Activated CD4-positive, alpha-beta T cell treated with anti-CD3 and anti-CD28 coated beads, Interleukin-2, amount 10 ng/mL, durations not matched to agents 24 days and 14 days (primary cell): ENCODE data around the gene EGR2. TPM values are rescaled to one million over a fixed set of nuclear protein-coding genes. Genes with fewer than 3 reads are reported as not detected.

Experiments used
- DNase-seq: peaks from one replicate; pipeline ENCODE4 v3.0.0; 2022
- H3K27ac Mint-ChIP-seq: one replicate; pipeline ENCODE4 v1.8.0; 2022; ENCODE audit warnings: mild to moderate bottlenecking, mixed read lengths
- H3K27me3 Mint-ChIP-seq: one replicate; pipeline ENCODE4 v1.8.0; 2022; ENCODE audit warnings: mixed read lengths
- H3K36me3 Mint-ChIP-seq: one replicate; pipeline ENCODE4 v1.8.0; 2022; ENCODE audit warnings: low read depth, mild to moderate bottlenecking, mixed read lengths
- H3K4me1 Mint-ChIP-seq: one replicate; pipeline ENCODE4 v1.8.0; 2021; ENCODE audit warnings: mixed read lengths
- H3K4me3 Mint-ChIP-seq: one replicate; pipeline ENCODE4 v1.8.0; 2022; ENCODE audit warnings: mild to moderate bottlenecking, moderate library complexity, mixed read lengths
- H3K9me3 Mint-ChIP-seq: one replicate; pipeline ENCODE4 v1.8.0; 2021; ENCODE audit warnings: mixed read lengths
- intact Hi-C: fragments of 100-400 bp; cut with micrococcal nuclease; formaldehyde crosslinking; loops from one replicate; pipeline ENCODE4 v1.15.1; 2023
- total RNA-seq: library from RNA; stranded (reverse); gene quantifications from 2 replicates; pipeline ENCODE4 v1.2.3, GENCODE V29; 2022

The EGR2 gene
- total RNA-seq, 1 donor from 2014 or later: 178 TPM

GRCh38 chr10:62814756-62815380 lies 1.3 kb downstream of the EGR2 start:
- H3K27me3 Mint-ChIP-seq: peaks cover 14% of the 10 kb centered on the region
- peak overlapping the region; percentile 97 for H3K4me3 Mint-ChIP-seq
- peak; percentile 73 for DNase-seq
- intact Hi-C loops: loop anchor here (5.0 to 10.0 kb wide), 4 partner anchors 378 to 913 kb away; partner anchors contain the start of gene ARID5B
- H3K27ac Mint-ChIP-seq: peak overlapping the region; percentile 100
- peaks cover 62% of the 10 kb centered on the region for H3K36me3 Mint-ChIP-seq
- no peaks in the 10 kb centered on the region for H3K9me3 Mint-ChIP-seq
- H3K4me1 Mint-ChIP-seq: peaks cover 63% of the 10 kb centered on the region

GRCh38 chr10:62813981-62814380 lies 2.2 kb downstream of the EGR2 start:
- Mint-ChIP-seq H3K27me3 (peaks cover 5% of the 10 kb centered on the region), H3K36me3 (peaks cover 67% of the 10 kb centered on the region), H3K9me3 (no peaks in the 10 kb centered on the region), H3K4me3 (peak overlapping the region; percentile 97), H3K27ac (peak overlapping the region; percentile 100), H3K4me1 (peaks cover 59% of the 10 kb centered on the region)
- DNase-seq: peak; percentile 62
- intact Hi-C loops: loop anchor here (10.0 kb wide), 1 partner anchor 629 kb away; no protein-coding TSS in a partner anchor

- no peak for DNase-seq
- Mint-ChIP-seq H3K4me3 (peak overlapping the region; percentile 97), H3K9me3 (no peaks in the 10 kb centered on the region), H3K27me3 (peaks cover 4% of the 10 kb centered on the region), H3K36me3 (peaks cover 72% of the 10 kb centered on the region), H3K27ac (peak overlapping the region; percentile 100), H3K4me1 (peaks cover 62% of the 10 kb centered on the region)
- intact Hi-C loops: loop anchor here (10.0 kb wide), 1 partner anchor 629 kb away; no protein-coding TSS in a partner anchor
These were observed 2.7 kb downstream of the EGR2 start for GRCh38 chr10:62813453-62813852.

- Mint-ChIP-seq H3K4me3 (peak overlapping the region; percentile 97), H3K4me1 (peaks cover 63% of the 10 kb centered on the region)
- intact Hi-C loops: loop anchor here (10.0 kb wide), 1 partner anchor 628 kb away; no protein-coding TSS in a partner anchor
These were observed 3.3 kb downstream of the EGR2 start for GRCh38 chr10:62812672-62813439.

DNA sequence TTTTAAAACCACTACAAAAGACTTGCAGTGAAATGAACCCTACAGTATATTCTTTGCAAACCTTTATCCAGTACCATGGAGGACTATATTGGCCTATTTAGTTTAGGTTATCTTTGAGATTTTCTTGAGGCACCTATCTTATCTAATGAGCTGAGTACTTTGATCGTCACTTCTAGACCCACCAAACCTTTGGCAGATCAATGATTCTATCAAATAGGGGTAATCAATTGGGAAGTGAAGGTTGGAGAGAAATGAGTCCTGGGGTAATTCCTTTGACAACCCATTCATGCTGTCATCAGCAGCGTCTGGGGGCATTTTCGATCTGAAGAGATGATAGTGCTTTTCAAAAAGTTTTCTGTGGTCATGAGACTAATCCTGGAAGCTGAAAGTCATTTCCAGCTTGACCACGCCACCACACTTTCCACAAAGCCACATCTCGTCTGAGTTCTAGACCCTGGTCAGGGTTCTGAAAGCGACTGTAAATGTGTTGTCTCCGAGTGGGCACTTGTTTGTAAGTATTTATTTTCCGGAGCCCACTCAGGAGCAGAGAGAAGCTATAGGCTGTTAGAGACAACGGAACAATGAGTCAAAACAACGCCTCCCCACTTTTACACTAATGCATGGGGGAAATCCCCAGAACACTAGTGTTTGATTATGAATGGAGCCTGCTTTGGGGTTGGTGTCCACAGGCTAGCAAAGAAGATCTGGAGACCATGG lies 4.8 kb downstream of the EGR2 start:
- H3K9me3 Mint-ChIP-seq: no peaks in the 10 kb centered on the region
- peak overlapping the region; percentile 97 for H3K4me3 Mint-ChIP-seq
- peaks cover 67% of the 10 kb centered on the region for H3K4me1 Mint-ChIP-seq
- DNase-seq: peak; percentile 90
- H3K36me3 Mint-ChIP-seq: peaks cover 89% of the 10 kb centered on the region
- intact Hi-C loops: loop anchor here (1.0 to 10.0 kb wide), 12 partner anchors 32 to 765 kb away; no protein-coding TSS in a partner anchor
- peaks cover 1% of the 10 kb centered on the region for H3K27me3 Mint-ChIP-seq
- peak overlapping the region; percentile 100 for H3K27ac Mint-ChIP-seq

More at GRCh38 chr10:62812672-62813439, 3.3 kb downstream of the EGR2 start:
- no peak for DNase-seq
- H3K36me3 Mint-ChIP-seq: peaks cover 77% of the 10 kb centered on the region
- H3K27ac Mint-ChIP-seq: peak overlapping the region; percentile 100
- H3K9me3 Mint-ChIP-seq: no peaks in the 10 kb centered on the region
- H3K27me3 Mint-ChIP-seq: peaks cover 1% of the 10 kb centered on the region

DNA sequence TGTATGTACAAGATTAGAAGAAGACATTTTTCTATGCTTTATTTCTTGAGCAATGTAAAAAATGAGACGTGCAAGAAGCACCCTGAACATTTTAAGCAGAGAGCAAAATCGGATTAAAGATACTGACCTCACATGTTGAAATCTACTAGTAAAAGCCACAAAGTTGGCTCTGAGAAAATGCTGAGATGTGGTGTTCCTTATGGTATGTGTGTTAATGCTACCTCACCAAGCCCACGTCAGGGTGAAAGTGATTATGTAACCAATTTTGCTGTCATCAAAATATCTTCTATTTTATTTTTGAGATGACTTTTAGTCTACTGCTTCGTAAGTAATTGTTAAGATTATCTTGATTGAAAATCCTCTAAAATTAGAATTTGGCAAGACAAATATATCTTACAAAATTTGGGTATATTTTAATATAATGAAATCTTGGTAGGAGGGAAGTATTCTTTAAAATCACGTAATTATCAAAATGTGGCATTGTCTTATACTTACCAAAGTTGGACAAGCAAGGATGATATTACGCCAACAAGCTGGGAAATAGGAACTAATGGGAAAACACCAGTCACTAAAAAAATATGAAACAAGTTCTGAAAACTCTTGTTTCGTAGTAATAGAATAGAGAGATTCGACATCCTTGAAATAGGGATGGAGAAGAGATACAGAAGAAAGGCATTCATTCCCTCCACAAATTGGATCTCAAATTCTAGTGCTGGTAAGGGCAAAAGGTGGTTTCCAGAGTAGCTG lies 5.8 kb downstream of the EGR2 start:
- Mint-ChIP-seq H3K27me3 (peaks cover 1% of the 10 kb centered on the region), H3K9me3 (no peaks in the 10 kb centered on the region), H3K36me3 (peaks cover 88% of the 10 kb centered on the region), H3K4me1 (peaks cover 68% of the 10 kb centered on the region), H3K27ac (peak overlapping the region; percentile 100), H3K4me3 (peak overlapping the region; percentile 97)
- no peak for DNase-seq
- intact Hi-C loops: loop anchor here (2.0 to 10.0 kb wide), 2 partner anchors 626 to 764 kb away; no protein-coding TSS in a partner anchor

- Mint-ChIP-seq H3K4me3 (peak overlapping the region; percentile 99), H3K4me1 (peaks cover 47% of the 10 kb centered on the region), H3K36me3 (peaks cover 56% of the 10 kb centered on the region), H3K27me3 (peaks cover under 1% of the 10 kb centered on the region), H3K27ac (peak overlapping the region; percentile 72), H3K9me3 (no peaks in the 10 kb centered on the region)
- intact Hi-C loops: no loop called here
- no peak for DNase-seq
These were observed 9.9 kb downstream of the EGR2 start for GRCh38 chr10:62806251-62806650.

DNA sequence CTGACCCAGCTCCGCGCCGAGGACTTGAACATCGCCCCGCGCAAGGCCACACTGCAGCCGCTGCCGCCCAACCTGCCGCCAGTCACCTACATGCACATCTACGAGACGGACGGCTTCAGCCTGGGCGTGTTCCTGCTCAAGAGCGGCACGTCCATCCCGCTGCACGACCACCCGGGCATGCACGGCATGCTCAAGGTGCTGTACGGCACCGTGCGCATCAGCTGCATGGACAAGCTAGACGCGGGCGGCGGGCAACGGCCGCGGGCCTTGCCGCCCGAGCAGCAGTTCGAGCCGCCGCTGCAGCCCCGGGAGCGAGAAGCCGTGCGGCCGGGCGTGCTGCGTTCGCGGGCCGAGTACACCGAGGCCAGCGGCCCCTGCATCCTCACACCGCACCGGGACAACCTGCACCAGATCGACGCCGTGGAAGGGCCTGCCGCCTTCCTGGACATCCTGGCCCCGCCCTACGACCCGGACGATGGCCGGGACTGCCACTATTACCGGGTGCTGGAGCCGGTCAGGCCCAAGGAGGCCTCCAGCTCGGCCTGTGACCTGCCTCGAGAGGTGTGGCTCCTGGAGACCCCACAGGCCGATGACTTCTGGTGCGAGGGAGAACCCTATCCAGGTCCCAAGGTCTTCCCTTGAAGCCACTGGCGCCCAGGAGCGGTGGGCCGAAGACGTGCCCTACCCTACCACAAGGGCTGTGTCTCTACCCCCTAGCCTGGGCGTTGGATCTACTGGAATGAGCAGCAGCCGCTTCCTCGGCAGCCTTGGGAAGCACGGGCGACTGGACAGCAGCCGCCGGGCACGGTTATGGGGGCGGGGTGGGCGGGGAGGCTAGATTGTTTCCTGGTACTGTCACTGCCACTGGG lies 10.7 kb downstream of the EGR2 start:
- Mint-ChIP-seq H3K9me3 (no peaks in the 10 kb centered on the region), H3K4me1 (peaks cover 40% of the 10 kb centered on the region), H3K4me3 (peak overlapping the region; percentile 99), H3K27me3 (peaks cover 6% of the 10 kb centered on the region), H3K36me3 (peaks cover 49% of the 10 kb centered on the region), H3K27ac (peak overlapping the region; percentile 91)
- intact Hi-C loops: loop anchor here (1.0 kb wide), 1 partner anchor 11 kb away; the partner anchor contains the start of gene EGR2
- DNase-seq: no peak

- intact Hi-C loops: loop anchor here (1.0 kb wide), 2 partner anchors 12 to 123 kb away; partner anchors contain the start of gene EGR2
- peak within 1 kb of the TSS; percentile 100 for H3K27ac Mint-ChIP-seq
- peak within 1 kb of the TSS; percentile 99 for H3K4me3 Mint-ChIP-seq
- no peaks in the 10 kb centered on the region for H3K9me3 Mint-ChIP-seq
- peaks cover 33% of the 10 kb centered on the region for H3K4me1 Mint-ChIP-seq
- H3K27me3 Mint-ChIP-seq: peaks cover 13% of the 10 kb centered on the region
- peaks cover 42% of the 10 kb centered on the region for H3K36me3 Mint-ChIP-seq
- peak; percentile 93 for DNase-seq
These were observed 11.6 kb downstream of the EGR2 start, which contains the start of gene ADO for GRCh38 chr10:62804356-62805230. Gene ADO (plus strand): TSS chr10:62804720. CDS start chr10:62805060, 340 bp downstream.

DNA sequence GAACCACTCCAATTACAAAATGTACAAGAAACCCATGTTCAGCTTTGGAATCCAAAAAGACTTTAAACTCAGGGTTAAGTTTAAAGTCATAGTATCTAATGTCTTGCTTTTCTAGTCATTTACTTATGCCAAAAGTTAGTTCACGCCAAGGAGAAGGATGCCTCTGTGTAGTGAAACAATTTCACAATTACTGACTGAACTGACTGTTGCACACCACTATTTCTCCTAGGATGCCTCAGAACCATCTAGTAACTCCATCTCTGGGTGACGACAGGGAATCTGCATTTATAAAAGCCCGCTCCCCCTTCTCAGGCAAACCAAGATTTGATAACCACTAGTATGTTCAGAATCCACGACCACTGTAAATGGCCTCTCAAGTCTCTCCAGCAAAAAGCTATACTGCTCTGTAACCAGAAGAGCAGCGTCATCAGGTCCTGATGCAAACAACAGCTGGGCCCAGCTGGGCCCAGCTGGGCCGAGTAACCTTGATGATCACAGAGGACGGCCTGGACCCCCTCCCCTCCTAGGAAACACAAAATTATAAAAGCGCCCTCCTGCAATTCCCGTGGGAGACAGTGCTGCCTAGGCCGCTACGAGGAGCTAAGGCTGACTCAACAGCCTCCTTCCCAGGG lies 12.3 kb downstream of the EGR2 start:
- Mint-ChIP-seq H3K4me1 (peaks cover 33% of the 10 kb centered on the region), H3K36me3 (peaks cover 38% of the 10 kb centered on the region), H3K27ac (peak overlapping the region; percentile 100), H3K9me3 (no peaks in the 10 kb centered on the region), H3K4me3 (peak overlapping the region; percentile 99), H3K27me3 (peaks cover 18% of the 10 kb centered on the region)
- no peak for DNase-seq
- intact Hi-C loops: loop anchor here (1.0 kb wide), 1 partner anchor 123 kb away; no protein-coding TSS in a partner anchor

GRCh38 chr10:62801871-62802270 lies 14.3 kb downstream of the EGR2 start:
- intact Hi-C loops: no loop called here
- H3K4me3 Mint-ChIP-seq: no peak overlapping the region
- peaks cover 15% of the 10 kb centered on the region for H3K4me1 Mint-ChIP-seq
- H3K9me3 Mint-ChIP-seq: no peaks in the 10 kb centered on the region
- peaks cover 20% of the 10 kb centered on the region for H3K36me3 Mint-ChIP-seq
- H3K27ac Mint-ChIP-seq: no peak overlapping the region
- peaks cover 35% of the 10 kb centered on the region for H3K27me3 Mint-ChIP-seq
- no peak for DNase-seq
